Natural killer cell treated with Interleukin-12 subunit alpha and Interleukin-12 subunit beta and Interleukin-15 and Interleukin-18, amount 100 ng/mL, for 72 hours (primary cell): ENCODE data around the gene METAP1D. TPM values are rescaled to one million over a fixed set of nuclear protein-coding genes. Genes with fewer than 3 reads are reported as not detected.

Experiments
- total RNA-seq, 2 donors: library from RNA; stranded (reverse); gene quantifications; one replicate each; pipeline ENCODE4 v1.2.3, GENCODE V29; 2022

METAP1D gene
- total RNA-seq, 2 donors from 2014 or later, result 2.8 to 6.6 TPM

Other genes starting within 250 kb of the METAP1D start
- 10 to 100 TPM; 23.0 to 33.2 TPM for gene SLC25A12, start 105.7 kb upstream of the METAP1D start, total RNA-seq
- 10 to 100 TPM; 58.4 to 66.8 TPM for gene HAT1, start 77.5 kb upstream of the METAP1D start, total RNA-seq
- gene DLX1, start 85.6 kb downstream of the METAP1D start, total RNA-seq, result not detected
- gene DLX2, start 102.9 kb downstream of the METAP1D start, total RNA-seq, result under 1 TPM in 1 of 2 donors, not detected in 1; 0.25 TPM